ENCODE results near the gene BBS2. TPM values are rescaled to one million over a fixed set of nuclear protein-coding genes. Genes with fewer than 3 reads are reported as not detected.

BBS2 gene
- total RNA-seq, 4 donors from 2014 or later, result 38.7 to 171 (median 41.2) TPM

- Histone ChIP-seq H3K9me3 (no peaks in the 10 kb centered on the region), H3K27me3 (no peaks in the 10 kb centered on the region), H3K4me1 (no peaks in the 10 kb centered on the region), H3K36me3 (peaks cover 0 to 44% (median 20%) of the 10 kb centered on the region in 4 donors), H3K27ac (no peak overlapping the region), H3K4me3 (no peak overlapping the region)
- no peak for DNase-seq
- in situ Hi-C loops (cut with MboI; ENCODE audit: low pct_ligation_motif_present in 1 of 4, low pct_unique_long_range_greater_than_20kb in 1 of 4, low sequenced_read_pairs in 3 of 4), result no loop called here
- 90 to 98% methylated on average over 2 of the region's 2 CpGs for WGBS, 2 donors (ENCODE audit: low coverage in 1 of 2)
- intact Hi-C loops (cut with DNase I; ENCODE audit: low total_unique reads), result no loop called here
- no peak for TF ChIP-seq CTCF (IDR thresholded peaks at IDR 0.05)
Observed at GRCh38 chr16:56479469-56479868, 40.4 kb downstream of the BBS2 start.

GRCh38 chr16:56478281-56479049, 41.4 kb downstream of the BBS2 start:
- intact Hi-C loops (cut with DNase I; ENCODE audit: low total_unique reads), result no loop called here
- no peak for DNase-seq
- TF ChIP-seq POLR2AphosphoS5 (IDR thresholded peaks at IDR 0.05), result no peak
- TF ChIP-seq CTCF (IDR thresholded peaks at IDR 0.05), result no peak
- TF ChIP-seq POLR2A (IDR thresholded peaks at IDR 0.05), result no peak
- TF ChIP-seq EP300 (IDR thresholded peaks at IDR 0.05; ENCODE audit: low read depth), result no peak
- no peak overlapping the region for H3K4me3 ChIP-seq
- H3K27me3 ChIP-seq, result no peaks in the 10 kb centered on the region
- no peaks in the 10 kb centered on the region for H3K4me1 ChIP-seq
- in situ Hi-C loops (cut with MboI; ENCODE audit: low pct_ligation_motif_present in 1 of 4, low pct_unique_long_range_greater_than_20kb in 1 of 4, low sequenced_read_pairs in 3 of 4), result no loop called here
- H3K27ac ChIP-seq, result no peak overlapping the region
- H3K9me3 ChIP-seq, result no peaks in the 10 kb centered on the region
- peaks cover 0 to 42% (median 20%) of the 10 kb centered on the region in 4 donors for H3K36me3 ChIP-seq
- WGBS, 2 donors (ENCODE audit: low coverage in 1 of 2), result 68 to 75% methylated on average over 2 of the region's 2 CpGs

DNA sequence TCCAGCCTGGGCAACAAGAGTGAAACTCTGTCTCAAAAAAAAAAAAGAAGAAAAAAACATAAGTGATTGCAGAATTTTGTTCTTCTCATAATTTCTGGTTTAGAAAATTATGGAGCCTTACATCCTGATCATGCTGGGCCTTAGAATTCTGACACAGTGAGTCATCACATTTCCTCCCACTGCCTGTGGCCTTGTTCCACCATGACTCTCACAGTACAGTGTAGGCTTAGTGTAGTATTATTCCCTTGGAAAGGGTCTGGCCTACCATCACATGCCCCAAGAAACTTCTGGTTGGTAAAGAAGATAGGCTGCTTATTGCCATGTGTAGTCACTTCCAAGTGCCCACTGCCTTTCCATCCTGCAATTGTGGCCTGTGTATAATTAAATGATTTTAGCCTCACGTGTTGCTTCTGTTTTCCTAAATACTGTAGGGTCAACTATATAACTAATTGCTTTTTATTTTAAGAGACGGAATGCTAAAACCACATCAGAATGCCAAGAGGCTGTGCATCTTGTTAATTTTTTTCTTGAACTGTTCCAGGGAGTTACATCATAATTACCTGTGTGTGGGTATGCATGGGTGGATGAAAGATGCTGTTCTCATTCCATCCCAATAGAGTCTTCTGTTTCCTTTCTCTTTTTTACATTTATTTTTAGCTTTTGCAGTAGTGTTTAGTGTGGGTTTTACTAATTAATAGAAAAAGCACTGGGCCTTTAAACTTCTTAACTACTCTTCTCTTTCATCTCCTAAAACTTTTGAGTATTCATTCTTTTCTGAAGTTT, 42.5 kb downstream of the BBS2 start:
- TF ChIP-seq EP300 (IDR thresholded peaks at IDR 0.05; ENCODE audit: low read depth), result no peak
- no peak for TF ChIP-seq POLR2A (IDR thresholded peaks at IDR 0.05)
- TF ChIP-seq POLR2AphosphoS5 (IDR thresholded peaks at IDR 0.05), result no peak
- no peak for TF ChIP-seq CTCF (IDR thresholded peaks at IDR 0.05)
- Histone ChIP-seq H3K27me3 (no peaks in the 10 kb centered on the region), H3K9me3 (no peaks in the 10 kb centered on the region), H3K27ac (no peak overlapping the region), H3K4me3 (no peak overlapping the region), H3K36me3 (peaks cover 0 to 53% (median 25%) of the 10 kb centered on the region in 4 donors), H3K4me1 (no peaks in the 10 kb centered on the region)
- in situ Hi-C loops (cut with MboI; ENCODE audit: low pct_ligation_motif_present in 1 of 4, low pct_unique_long_range_greater_than_20kb in 1 of 4, low sequenced_read_pairs in 3 of 4), result no loop called here
- intact Hi-C loops (cut with DNase I; ENCODE audit: low total_unique reads), result no loop called here
- 83 to 100% methylated on average over 2 of the region's 2 CpGs for WGBS, 2 donors (ENCODE audit: low coverage in 1 of 2)
- DNase-seq, result no peak

- H3K9me3 ChIP-seq, result no peaks in the 10 kb centered on the region
- no peaks in the 10 kb centered on the region for H3K27me3 ChIP-seq
- 87% methylated on average over 2 of the region's 2 CpGs; no CpG with 5 or more reads in 1 of the 2 donors for WGBS, 2 donors (ENCODE audit: low coverage in 1 of 2)
- no peak for DNase-seq
- TF ChIP-seq EP300 (IDR thresholded peaks at IDR 0.05; ENCODE audit: low read depth) (no peak), POLR2A (IDR thresholded peaks at IDR 0.05) (no peak), CTCF (IDR thresholded peaks at IDR 0.05) (no peak), POLR2AphosphoS5 (IDR thresholded peaks at IDR 0.05) (no peak)
- H3K27ac ChIP-seq, result no peak overlapping the region
- H3K4me1 ChIP-seq, result no peaks in the 10 kb centered on the region
- peaks cover 0 to 72% (median 35%) of the 10 kb centered on the region in 4 donors for H3K36me3 ChIP-seq
- no peak overlapping the region for H3K4me3 ChIP-seq
- intact Hi-C loops (cut with DNase I; ENCODE audit: low total_unique reads), result no loop called here
- in situ Hi-C loops (cut with MboI; ENCODE audit: low pct_ligation_motif_present in 1 of 4, low pct_unique_long_range_greater_than_20kb in 1 of 4, low sequenced_read_pairs in 3 of 4), result no loop called here
Observed at GRCh38 chr16:56475201-56475600, 44.6 kb downstream of the BBS2 start.

All from transverse colon (tissue), 4 donors.